Measurements from ENCODE around the gene DNAJB5. TPM values are rescaled to one million over a fixed set of nuclear protein-coding genes. Genes with fewer than 3 reads are reported as not detected.

DNAJB5 gene
- total RNA-seq, 1 experiment from 2014 or later, result 3.4 TPM

DNA sequence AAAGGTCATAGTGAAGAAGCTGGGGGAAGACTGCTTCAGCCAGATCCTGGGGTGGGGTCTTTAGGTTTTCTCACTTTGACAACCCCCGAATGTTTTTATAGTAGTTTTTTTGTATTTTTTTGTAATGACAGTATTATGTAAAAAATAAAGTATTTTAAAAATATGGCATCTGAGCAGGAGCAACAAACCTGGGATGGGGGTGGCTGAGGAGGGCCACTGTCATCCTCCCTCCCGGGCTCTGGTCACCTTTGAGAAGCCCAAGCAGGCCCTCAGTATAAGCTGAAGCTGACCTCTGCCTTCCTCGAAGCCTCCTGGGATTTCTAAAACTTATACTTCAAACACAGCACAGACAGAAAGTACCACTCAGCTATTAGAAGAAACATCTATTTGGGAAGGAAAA lies 8.7 kb downstream of the DNAJB5 start:
- H3K4me3 Mint-ChIP-seq (ENCODE audit: unreplicated experiment), result no peak overlapping the region
- no TSS peak for BruUV-seq (replicated peaks)
- peaks cover 19% of the 10 kb centered on the region for H3K4me1 Mint-ChIP-seq (ENCODE audit: low read depth, unreplicated experiment)
- no peak for DNase-seq
- Histone ChIP-seq H3K36me3 (ENCODE audit: control insufficient read depth, insufficient read depth, low read length) (no peaks in the 10 kb centered on the region), H3K4me3 (ENCODE audit: low read depth, low read length) (no peak overlapping the region), H3K27me3 (replicated peaks; ENCODE audit: control insufficient read depth, insufficient read depth, low read length) (no peaks in the 10 kb centered on the region), H3K9me3 (no peaks in the 10 kb centered on the region), H3K4me1 (peaks cover 24% of the 10 kb centered on the region)
- H3K36me3 Mint-ChIP-seq (ENCODE audit: insufficient read depth, unreplicated experiment), result no peaks in the 10 kb centered on the region
- TF ChIP-seq, protein P1, sequence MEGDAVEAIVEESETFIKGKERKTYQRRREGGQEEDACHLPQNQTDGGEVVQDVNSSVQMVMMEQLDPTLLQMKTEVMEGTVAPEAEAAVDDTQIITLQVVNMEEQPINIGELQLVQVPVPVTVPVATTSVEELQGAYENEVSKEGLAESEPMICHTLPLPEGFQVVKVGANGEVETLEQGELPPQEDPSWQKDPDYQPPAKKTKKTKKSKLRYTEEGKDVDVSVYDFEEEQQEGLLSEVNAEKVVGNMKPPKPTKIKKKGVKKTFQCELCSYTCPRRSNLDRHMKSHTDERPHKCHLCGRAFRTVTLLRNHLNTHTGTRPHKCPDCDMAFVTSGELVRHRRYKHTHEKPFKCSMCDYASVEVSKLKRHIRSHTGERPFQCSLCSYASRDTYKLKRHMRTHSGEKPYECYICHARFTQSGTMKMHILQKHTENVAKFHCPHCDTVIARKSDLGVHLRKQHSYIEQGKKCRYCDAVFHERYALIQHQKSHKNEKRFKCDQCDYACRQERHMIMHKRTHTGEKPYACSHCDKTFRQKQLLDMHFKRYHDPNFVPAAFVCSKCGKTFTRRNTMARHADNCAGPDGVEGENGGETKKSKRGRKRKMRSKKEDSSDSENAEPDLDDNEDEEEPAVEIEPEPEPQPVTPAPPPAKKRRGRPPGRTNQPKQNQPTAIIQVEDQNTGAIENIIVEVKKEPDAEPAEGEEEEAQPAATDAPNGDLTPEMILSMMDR (IDR thresholded peaks at IDR 0.05; ENCODE audit: insufficient read depth in 1 of 2, low read depth in 1 of 2, low read length in 1 of 2, severe bottlenecking in 1 of 2, unreplicated experiment in 1 of 2), result no peak
- POLR2A ChIA-PET, result no interaction called here
- no peak overlapping the region for H3K27ac Mint-ChIP-seq (ENCODE audit: unreplicated experiment)
- CTCF ChIA-PET, result interaction anchor here (2.2 kb wide), 1 partner anchor 99 kb away, joined by 9 read pairs; no protein-coding TSS in a partner anchor
- H3K9me3 Mint-ChIP-seq (ENCODE audit: unreplicated experiment), result no peaks in the 10 kb centered on the region
- intact Hi-C loops (cut with micrococcal nuclease; ENCODE audit: unreplicated experiment), result no loop called here
- H3K27me3 Mint-ChIP-seq (ENCODE audit: insufficient read depth, unreplicated experiment), result no peaks in the 10 kb centered on the region

DNA sequence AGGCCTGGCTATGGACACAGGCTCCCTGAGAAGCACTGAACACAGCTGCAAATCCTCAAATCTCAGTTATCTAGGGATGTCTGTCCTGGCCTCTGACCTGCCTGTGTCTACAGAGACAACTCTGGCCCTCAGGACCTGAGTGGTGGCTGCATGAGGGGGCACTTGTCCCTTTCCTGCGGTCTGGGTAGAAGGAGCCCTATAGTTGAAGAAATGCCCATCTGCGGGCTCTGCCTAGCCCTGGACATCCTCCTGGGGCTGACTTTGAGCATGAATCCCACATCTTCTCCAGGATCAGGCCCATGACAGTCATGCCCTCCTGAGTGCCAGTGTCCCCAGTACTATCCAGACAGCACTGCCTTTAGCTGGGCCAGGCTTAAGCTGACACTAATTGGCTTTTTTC lies 10.0 kb downstream of the DNAJB5 start:
- DNase-seq, result no peak
- Mint-ChIP-seq H3K27me3 (ENCODE audit: insufficient read depth, unreplicated experiment) (peaks cover 2% of the 10 kb centered on the region), H3K27ac (ENCODE audit: unreplicated experiment) (no peak overlapping the region), H3K4me1 (ENCODE audit: low read depth, unreplicated experiment) (peaks cover 13% of the 10 kb centered on the region), H3K9me3 (ENCODE audit: unreplicated experiment) (no peaks in the 10 kb centered on the region), H3K4me3 (ENCODE audit: unreplicated experiment) (no peak overlapping the region), H3K36me3 (ENCODE audit: insufficient read depth, unreplicated experiment) (no peaks in the 10 kb centered on the region)
- no peaks in the 10 kb centered on the region for H3K27me3 ChIP-seq (replicated peaks; ENCODE audit: control insufficient read depth, insufficient read depth, low read length)
- peaks cover 18% of the 10 kb centered on the region for H3K4me1 ChIP-seq
- no peaks in the 10 kb centered on the region for H3K36me3 ChIP-seq (ENCODE audit: control insufficient read depth, insufficient read depth, low read length)
- TF ChIP-seq, protein P1 (IDR thresholded peaks at IDR 0.05; ENCODE audit: insufficient read depth in 1 of 2, low read depth in 1 of 2, low read length in 1 of 2, severe bottlenecking in 1 of 2, unreplicated experiment in 1 of 2), result no peak
- no peaks in the 10 kb centered on the region for H3K9me3 ChIP-seq
- BruUV-seq (replicated peaks), result no TSS peak
- intact Hi-C loops (cut with micrococcal nuclease; ENCODE audit: unreplicated experiment), result no loop called here
- ChIA-PET POLR2A (no interaction called here), CTCF (interaction anchor here (0.7 kb wide), 1 partner anchor 217 kb away, joined by 3 read pairs; no protein-coding TSS in a partner anchor)
- no peak overlapping the region for H3K4me3 ChIP-seq (ENCODE audit: low read depth, low read length)

- Mint-ChIP-seq H3K4me1 (ENCODE audit: low read depth, unreplicated experiment) (peaks cover 13% of the 10 kb centered on the region), H3K4me3 (ENCODE audit: unreplicated experiment) (no peak overlapping the region), H3K27ac (ENCODE audit: unreplicated experiment) (no peak overlapping the region), H3K9me3 (ENCODE audit: unreplicated experiment) (no peaks in the 10 kb centered on the region), H3K36me3 (ENCODE audit: insufficient read depth, unreplicated experiment) (no peaks in the 10 kb centered on the region), H3K27me3 (ENCODE audit: insufficient read depth, unreplicated experiment) (peaks cover 3% of the 10 kb centered on the region)
- DNase-seq, result no peak
- Histone ChIP-seq H3K9me3 (no peaks in the 10 kb centered on the region), H3K36me3 (ENCODE audit: control insufficient read depth, insufficient read depth, low read length) (no peaks in the 10 kb centered on the region), H3K4me1 (peaks cover 17% of the 10 kb centered on the region), H3K4me3 (ENCODE audit: low read depth, low read length) (no peak overlapping the region), H3K27me3 (replicated peaks; ENCODE audit: control insufficient read depth, insufficient read depth, low read length) (no peaks in the 10 kb centered on the region)
- no TSS peak for BruUV-seq (replicated peaks)
- intact Hi-C loops (cut with micrococcal nuclease; ENCODE audit: unreplicated experiment), result no loop called here
- TF ChIP-seq, protein P1 (IDR thresholded peaks at IDR 0.05; ENCODE audit: insufficient read depth in 1 of 2, low read depth in 1 of 2, low read length in 1 of 2, severe bottlenecking in 1 of 2, unreplicated experiment in 1 of 2), result no peak
- CTCF ChIA-PET, result interaction anchor here (1.0 kb wide), 1 partner anchor 102 kb away, joined by 3 read pairs; no protein-coding TSS in a partner anchor
- POLR2A ChIA-PET, result no interaction called here
Observed at GRCh38 chr9:35000535-35001284, 11.2 kb downstream of the DNAJB5 start.
